Measurements from ENCODE around the gene SLC12A1. TPM values are rescaled to one million over a fixed set of nuclear protein-coding genes. Genes with fewer than 3 reads are reported as not detected.

The SLC12A1 gene
- not detected for polyA plus RNA-seq (2013, experiment 1 of 2; ENCODE audit: insufficient read length)
- 1.5 TPM for polyA plus RNA-seq (2013, experiment 2 of 2; ENCODE audit: insufficient read length)

GRCh38 chr15:48205981-48206380 lies at the start of gene SLC12A1:
SLC12A1 (plus strand) TSS chr15:48206302; CDS start chr15:48207720, 1,418 bp downstream.
- DNase-seq: no peak

GRCh38 chr15:48168616-48169015 lies 37.5 kb upstream of the SLC12A1 start:
- DNase-seq: no peak

DNA sequence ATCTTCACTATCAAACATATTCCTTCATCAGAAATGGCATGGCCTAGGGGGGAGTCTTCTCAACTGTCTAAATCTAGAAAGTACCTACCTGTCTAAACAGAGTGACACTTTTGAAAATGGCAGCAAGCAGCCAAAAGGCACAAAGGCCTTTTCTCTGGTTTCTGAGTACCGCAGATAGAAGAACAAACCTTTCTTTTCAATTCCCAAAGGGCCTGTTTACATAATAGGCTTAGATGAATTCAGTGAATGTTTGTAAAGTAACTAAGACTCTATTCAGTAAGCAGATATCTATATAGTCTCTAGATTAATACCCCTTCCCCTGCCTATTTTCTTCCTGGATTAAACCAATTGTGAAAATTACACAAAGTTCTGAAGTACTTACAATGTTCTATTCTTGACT lies 35.1 kb upstream of the SLC12A1 start:
- no peak for DNase-seq

- no peak for DNase-seq
Measured at GRCh38 chr15:48175126-48175525, 31.0 kb upstream of the SLC12A1 start.

DNA sequence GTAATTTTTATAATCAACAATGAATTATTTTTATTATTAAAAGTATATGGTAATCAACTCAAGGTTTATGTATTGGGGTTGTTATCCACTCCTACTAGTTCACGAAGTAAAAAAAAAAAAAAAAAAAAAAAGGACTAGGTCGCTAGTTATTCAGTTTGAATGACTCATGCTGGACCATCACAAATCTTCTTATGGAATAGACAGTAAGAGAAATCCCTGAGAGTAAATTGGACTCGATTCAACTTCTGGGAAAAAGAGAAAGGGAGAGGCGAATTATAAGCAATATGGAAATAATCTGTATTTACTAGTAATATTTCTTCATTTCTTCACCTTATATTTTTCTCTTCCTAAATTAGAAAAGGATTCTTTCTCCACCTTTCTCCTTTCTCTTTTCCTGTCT lies 30.0 kb upstream of the SLC12A1 start:
- DNase-seq: no peak

- DNase-seq: no peak
Measured at GRCh38 chr15:48176957-48177356, 29.1 kb upstream of the SLC12A1 start.

DNA sequence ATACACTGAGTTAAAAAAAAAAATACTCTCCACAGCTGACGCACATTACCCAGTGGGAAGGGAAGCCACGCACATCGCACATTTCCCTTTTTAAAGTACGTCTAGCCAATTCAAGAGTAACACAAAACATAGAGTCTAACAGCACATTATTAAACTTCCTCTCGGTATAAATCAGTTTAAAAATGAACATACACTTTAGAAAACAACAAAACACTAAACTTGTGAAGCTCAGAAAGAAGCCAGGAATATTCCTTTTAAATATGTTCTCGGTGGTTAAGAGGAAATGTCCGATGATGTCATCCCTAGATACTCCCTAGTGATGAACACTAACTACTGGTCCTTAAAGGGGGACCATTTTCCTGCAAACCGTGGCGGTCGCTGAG lies 28.7 kb upstream of the SLC12A1 start:
- DNase-seq: peak; percentile 43

DNA sequence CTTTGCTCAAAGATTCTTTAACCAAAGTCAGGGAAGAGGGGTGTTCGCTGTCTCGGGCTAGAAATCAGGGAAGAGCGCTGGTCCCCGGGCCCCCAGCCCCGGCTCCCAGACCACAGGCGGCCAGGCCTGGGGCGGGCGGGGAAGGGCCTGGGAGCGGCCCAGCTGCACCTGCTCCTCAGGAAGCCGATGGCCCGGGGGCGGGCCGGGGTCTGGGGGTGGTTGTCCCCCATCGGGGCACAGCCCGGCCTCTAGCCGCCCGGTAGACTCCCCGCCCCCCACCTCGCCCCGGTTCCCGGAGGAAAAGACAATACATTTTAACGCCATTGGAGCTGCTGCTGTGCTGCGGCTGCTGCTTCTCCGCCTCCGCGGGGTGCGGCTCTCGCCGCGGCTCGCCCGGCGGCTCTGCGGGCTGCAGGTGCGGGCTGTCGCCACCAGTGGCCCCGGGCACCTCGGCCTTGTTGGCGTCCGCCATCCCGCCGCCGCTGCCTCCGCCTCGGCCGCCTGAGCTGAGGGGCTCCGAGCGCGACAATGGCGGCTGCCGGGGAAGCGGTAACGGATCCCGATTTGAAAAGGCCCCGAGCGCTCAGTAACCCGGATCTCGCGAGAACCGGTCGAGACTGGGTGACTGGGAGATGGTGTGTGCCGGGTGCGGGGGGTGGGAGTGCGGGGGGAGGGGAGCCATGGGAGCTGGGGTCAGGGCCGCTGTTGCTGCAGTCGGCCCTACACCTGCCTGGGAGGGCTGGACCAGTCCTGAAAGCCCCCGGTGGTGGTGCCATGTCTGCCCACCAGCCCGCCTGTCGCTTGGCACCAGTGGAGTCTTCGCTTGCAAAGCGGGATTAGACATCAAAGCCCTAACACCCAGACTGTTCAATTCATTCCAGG lies 28.1 kb upstream of the SLC12A1 start, which contains the start of gene MYEF2:
Gene MYEF2 (minus strand): TSS at position 530 of the 882 bp plus-strand sequence. CDS start 58 bp downstream, at position 472.
- peak; percentile 68 for DNase-seq

- DNase-seq: no peak
Measured at GRCh38 chr15:48178648-48178931, 27.5 kb upstream of the SLC12A1 start.

DNA sequence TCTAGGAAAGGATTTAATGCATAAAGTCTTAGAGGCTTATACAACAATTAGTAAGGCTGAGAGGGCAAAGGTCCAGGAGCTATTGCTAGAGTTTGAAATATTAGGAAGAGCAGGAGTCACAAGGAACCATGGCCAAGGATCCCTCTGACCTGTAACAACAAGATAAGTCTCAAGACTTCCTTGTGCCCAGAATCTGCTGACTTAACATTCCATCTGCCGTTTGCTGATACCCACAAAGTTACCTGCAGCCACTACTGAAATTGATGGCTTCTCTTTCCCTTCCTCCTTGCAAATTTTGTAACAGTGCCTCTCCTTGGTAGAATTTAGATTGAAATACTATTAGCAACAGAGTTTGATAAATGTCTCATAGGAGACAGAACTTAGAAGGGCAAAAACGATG lies 23.4 kb upstream of the SLC12A1 start:
- no peak for DNase-seq

- DNase-seq: no peak
Measured at GRCh38 chr15:48185529-48185928, 20.6 kb upstream of the SLC12A1 start.

- no peak for DNase-seq
Measured at GRCh38 chr15:48186271-48186670, 19.8 kb upstream of the SLC12A1 start.

DNA sequence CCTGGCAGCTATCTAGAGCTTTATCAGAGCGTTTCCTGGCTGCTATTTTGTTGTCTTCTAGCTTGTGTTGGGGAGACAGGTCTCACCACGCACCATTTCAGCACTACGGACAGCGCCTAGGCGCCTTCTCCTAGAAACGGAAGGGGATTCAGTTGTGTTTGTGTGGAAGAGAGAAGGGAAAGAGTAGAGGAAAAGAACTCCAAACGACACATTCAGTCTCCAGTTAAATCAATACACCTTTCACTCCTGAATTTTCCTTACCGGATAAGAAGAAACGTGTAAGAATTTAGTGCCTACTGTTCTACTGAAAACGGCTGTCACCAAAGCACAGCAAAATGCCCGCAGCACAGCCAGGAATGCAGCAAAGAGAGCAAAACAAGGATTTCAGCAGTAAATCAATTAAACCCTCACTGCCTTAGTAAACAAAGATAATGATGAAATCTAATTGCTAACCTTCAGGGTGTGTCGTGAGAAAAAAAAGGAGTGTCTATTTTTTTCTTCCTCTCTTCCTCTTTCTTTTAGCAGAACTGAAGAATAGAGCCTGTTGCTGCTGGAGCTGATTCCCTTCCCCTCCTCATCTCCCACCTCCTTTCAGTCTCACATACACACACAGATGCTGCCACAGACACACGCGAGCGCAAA lies 15.0 kb upstream of the SLC12A1 start:
- peak; percentile 79 for DNase-seq

DNA sequence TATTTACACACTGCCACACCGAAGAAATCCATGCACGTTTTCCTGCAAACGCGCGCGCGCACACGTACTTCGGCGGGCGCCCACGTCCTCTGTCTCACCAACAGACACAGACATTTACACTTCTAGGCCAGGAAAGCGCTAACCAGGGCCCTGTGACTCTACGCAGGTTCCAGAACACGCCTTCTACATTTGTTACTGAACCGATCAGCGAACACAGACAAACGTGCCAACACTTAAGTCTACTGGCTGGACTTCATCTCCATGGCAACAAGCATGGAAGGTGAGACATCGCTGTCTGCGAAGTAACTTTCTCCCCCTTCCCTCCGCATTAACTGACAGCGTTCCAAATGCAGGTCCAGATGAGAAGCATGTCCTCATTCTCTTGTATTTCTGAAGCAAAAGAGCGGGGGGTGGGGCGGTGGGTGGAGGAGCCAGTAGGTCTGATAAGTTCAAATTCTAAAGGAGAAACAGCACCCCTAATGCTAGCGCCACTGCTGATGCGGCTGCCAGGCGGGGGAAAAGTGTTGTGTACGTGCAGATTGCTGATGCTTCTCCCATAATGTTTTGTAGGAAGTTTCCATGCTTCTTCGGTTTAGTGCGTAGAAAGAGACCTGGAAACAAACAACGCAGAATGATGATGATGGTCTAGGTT lies 14.4 kb upstream of the SLC12A1 start, which contains the start of gene CTXN2:
Gene CTXN2 (plus strand): TSS at position 92 of the 652 bp plus-strand sequence. CDS start 9,636 bp downstream, outside the sequence.
- no peak for DNase-seq

- DNase-seq: no peak
Measured at GRCh38 chr15:48202068-48202467, 4.0 kb upstream of the SLC12A1 start.

GRCh38 chr15:48221261-48221660 lies 15.2 kb downstream of the SLC12A1 start:
- DNase-seq: no peak

- DNase-seq: no peak
Measured at GRCh38 chr15:48221885-48222284, 15.8 kb downstream of the SLC12A1 start.

- no peak for DNase-seq
Measured at GRCh38 chr15:48222627-48223026, 16.5 kb downstream of the SLC12A1 start.

DNA sequence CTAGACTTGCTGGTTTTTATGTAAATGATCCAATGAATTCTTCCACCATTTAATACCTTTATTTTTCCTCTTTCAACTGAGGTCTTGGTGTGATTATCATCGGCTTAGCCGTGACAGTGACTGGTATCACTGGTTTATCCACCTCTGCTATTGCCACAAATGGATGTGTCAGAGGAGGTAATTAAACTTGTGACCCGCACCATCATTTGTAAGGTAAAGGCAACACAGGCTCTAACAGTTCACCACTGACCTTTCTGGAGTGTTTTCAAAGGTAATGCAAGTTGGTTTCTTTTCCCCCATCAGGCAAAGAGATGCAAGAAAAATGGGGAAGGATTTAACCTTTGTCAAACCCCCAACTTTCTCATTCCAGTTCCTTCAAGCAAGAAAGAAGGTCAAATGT lies 19.7 kb downstream of the SLC12A1 start:
- DNase-seq: no peak

DNA sequence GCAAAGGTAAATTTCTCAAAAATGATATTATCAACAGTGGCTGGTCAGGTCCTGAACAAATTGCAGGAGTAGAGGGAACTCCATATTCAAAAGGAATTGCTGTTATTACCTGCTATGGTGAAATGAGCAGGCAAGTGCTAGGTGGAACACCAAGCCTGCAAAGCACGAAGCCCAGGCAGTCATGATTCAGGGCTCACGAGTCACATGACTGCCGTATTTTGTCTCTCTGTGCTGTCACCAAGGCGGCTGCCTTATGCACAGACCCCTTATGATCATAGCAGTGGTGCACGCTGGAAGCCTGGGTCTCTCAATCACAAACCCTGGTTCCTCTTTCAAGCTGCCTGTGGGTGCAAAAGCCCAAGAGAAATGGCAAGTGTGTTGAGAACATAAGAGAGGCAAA lies 24.4 kb downstream of the SLC12A1 start:
- no peak for DNase-seq

- DNase-seq: no peak
Measured at GRCh38 chr15:48233246-48233645, 27.1 kb downstream of the SLC12A1 start.

GRCh38 chr15:48239334-48239733 lies 33.2 kb downstream of the SLC12A1 start:
- no peak for DNase-seq

GRCh38 chr15:48242015-48242414 lies 35.9 kb downstream of the SLC12A1 start:
- DNase-seq: no peak

Data from fibroblast of skin of scalp (primary cell).